Measurements from ENCODE around the gene SLC39A5.

GRCh38 chr12:56274299-56274698 lies 44.4 kb downstream of the SLC39A5 start:
- TF ChIP-seq EZH2 (IDR thresholded peaks at IDR 0.05; ENCODE audit: insufficient read depth, poor library complexity, severe bottlenecking) = no peak
- no peak for TF ChIP-seq EZH2phosphoT487 (IDR thresholded peaks at IDR 0.05; ENCODE audit: insufficient read depth, low read depth)
